ENCODE results near the gene DCAF10.

DNA sequence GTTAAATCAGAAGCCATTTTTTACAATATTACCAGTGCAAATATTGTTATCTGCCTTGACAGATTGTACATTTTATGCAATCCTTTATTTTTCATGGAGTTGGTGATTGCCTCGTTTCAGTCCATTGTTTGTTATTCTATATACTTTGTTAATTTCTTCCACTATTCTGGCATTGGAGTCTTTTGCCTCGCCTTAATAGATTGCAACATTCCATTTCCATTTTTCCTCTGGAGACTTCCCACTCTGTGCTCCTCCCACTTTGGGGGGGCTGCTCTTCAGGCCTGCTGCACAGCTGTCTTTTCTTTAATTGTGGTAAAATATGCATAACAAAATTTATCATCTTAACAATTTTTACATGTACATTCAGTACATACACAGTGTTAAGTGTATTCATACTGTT is 4.4 kb upstream of the DCAF10 start:
- TF ChIP-seq, protein P1, sequence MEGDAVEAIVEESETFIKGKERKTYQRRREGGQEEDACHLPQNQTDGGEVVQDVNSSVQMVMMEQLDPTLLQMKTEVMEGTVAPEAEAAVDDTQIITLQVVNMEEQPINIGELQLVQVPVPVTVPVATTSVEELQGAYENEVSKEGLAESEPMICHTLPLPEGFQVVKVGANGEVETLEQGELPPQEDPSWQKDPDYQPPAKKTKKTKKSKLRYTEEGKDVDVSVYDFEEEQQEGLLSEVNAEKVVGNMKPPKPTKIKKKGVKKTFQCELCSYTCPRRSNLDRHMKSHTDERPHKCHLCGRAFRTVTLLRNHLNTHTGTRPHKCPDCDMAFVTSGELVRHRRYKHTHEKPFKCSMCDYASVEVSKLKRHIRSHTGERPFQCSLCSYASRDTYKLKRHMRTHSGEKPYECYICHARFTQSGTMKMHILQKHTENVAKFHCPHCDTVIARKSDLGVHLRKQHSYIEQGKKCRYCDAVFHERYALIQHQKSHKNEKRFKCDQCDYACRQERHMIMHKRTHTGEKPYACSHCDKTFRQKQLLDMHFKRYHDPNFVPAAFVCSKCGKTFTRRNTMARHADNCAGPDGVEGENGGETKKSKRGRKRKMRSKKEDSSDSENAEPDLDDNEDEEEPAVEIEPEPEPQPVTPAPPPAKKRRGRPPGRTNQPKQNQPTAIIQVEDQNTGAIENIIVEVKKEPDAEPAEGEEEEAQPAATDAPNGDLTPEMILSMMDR (IDR thresholded peaks at IDR 0.05 in 8 of 11, conservative IDR thresholded peaks at IDR 0.05 in 3 of 11): no peak
- no peak for TF ChIP-seq POLR2A (IDR thresholded peaks at IDR 0.05)
- TF ChIP-seq POLR2AphosphoS5 (IDR thresholded peaks at IDR 0.05): no peak
